HCT116 (cell line): ENCODE measurements around the gene STYK1. TPM values are rescaled to one million over a fixed set of nuclear protein-coding genes. Genes with fewer than 3 reads are reported as not detected.

Experiments used
- ATAC-seq: fragments of 200-7000 bp; cut with Tn5 transposase; 2 replicates; pipeline ENCODE4 v1.9.1; 2020; ENCODE audit warnings: mild to moderate bottlenecking, moderate library complexity
- BruUV-seq: library from RNA; stranded (reverse); fragments of 400-500 nt; replicated peaks from 2 replicates; lab custom pipeline; 2021; lab: Mats Ljungman, UMichigan
- CTCF ChIA-PET: fragments of 300-600 bp; sonication (Branson Sonifier 250); formaldehyde crosslinking; loops from one replicate; lab custom pipeline; 2021; ENCODE audit warnings: antibody characterized with exemption; lab: Charles Lee
- POLR2A ChIA-PET: fragments of 300-600, 350-600 bp; sonication (Branson Sonifier 250); formaldehyde crosslinking; loops from one replicate; lab custom pipeline; 2021; ENCODE audit warnings: antibody characterized with exemption; lab: Charles Lee
- RAD21 ChIA-PET, 2 experiments: fragments of 300-600 bp; sonication (Branson Sonifier 250); formaldehyde crosslinking; loops; one replicate each; lab custom pipeline; 2023; ENCODE audit warnings: low total read pairs in 2 of 2; ENCODE audit not compliant: uncharacterized antibody in 2 of 2, unreplicated experiment in 2 of 2, low non-redundant PET in 1 of 2; lab: Charles Lee
- DNase-seq: peaks from one replicate; pipeline ENCODE4 v3.0.0-alpha.2; 2010; ENCODE audit warnings: low read depth, low spot score
- H2AFZ ChIP-seq: fragments of 200-600 bp; shearing (Covaris generic), sonication (generic); 2 replicates; pipeline ENCODE4 v1.6.1; 2017; ENCODE audit warnings: low read depth, mixed run types, mixed read lengths, antibody characterized with exemption, low read length; ENCODE audit not compliant: poor library complexity, severe bottlenecking
- H3K27ac ChIP-seq: 2 replicates; pipeline ENCODE4 v1.5.1; 2012; ENCODE audit warnings: low read depth, low read length
- H3K27me3 ChIP-seq: fragments of 200-600 bp; sonication (generic); 2 replicates; pipeline ENCODE4 v1.6.1; 2016; ENCODE audit warnings: mixed run types, low read length, mixed read lengths; ENCODE audit not compliant: insufficient read depth
- H3K36me3 ChIP-seq, 2 experiments: fragments of 200-500 bp in 1 of 2; fragments of 200-600 bp in 1 of 2; sonication (Bioruptor generic) in 1 of 2; sonication (generic) in 1 of 2; 2 replicates each; pipeline versions ENCODE4 v1.5.1 to v1.6.1; 2014 to 2016; ENCODE audit warnings: low read length in 2 of 2, inconsistent platforms in 1 of 2, mixed read lengths in 1 of 2, mixed run types in 1 of 2; ENCODE audit not compliant: insufficient read depth in 2 of 2, control insufficient read depth in 1 of 2
- H3K4me1 ChIP-seq, 2 experiments: fragments of 200-600 bp in 1 of 2; sonication (generic) in 1 of 2; 2 replicates each; pipeline versions ENCODE4 v1.5.1 to v1.6.1; 2012 to 2017; ENCODE audit warnings: low read length in 2 of 2, inconsistent platforms in 1 of 2, mild to moderate bottlenecking in 1 of 2, mixed read lengths in 1 of 2, mixed run types in 1 of 2, moderate library complexity in 1 of 2; ENCODE audit not compliant: insufficient read depth in 2 of 2, control insufficient read depth in 1 of 2
- H3K4me2 ChIP-seq: fragments of 200-600 bp; sonication (generic); 2 replicates; pipeline ENCODE4 v1.6.1; 2017; ENCODE audit warnings: mixed run types, low read length, mixed read lengths
- H3K4me3 ChIP-seq, 2 experiments: fragments of 200-600 bp in 1 of 2; sonication (generic) in 1 of 2; replicated peaks in 1 of 2; 2 replicates each; pipeline ENCODE4 v1.5.1; 2011 to 2016; ENCODE audit warnings: low read length in 2 of 2, control low read depth in 1 of 2, low read depth in 1 of 2, mild to moderate bottlenecking in 1 of 2, mixed read lengths in 1 of 2, mixed run types in 1 of 2
- H3K79me2 ChIP-seq: fragments of 200-600 bp; sonication (generic); 2 replicates; pipeline ENCODE4 v1.6.1; 2017; ENCODE audit warnings: mild to moderate bottlenecking, mixed run types, low read length, moderate library complexity, mixed read lengths; ENCODE audit not compliant: insufficient read depth
- H3K9ac ChIP-seq: fragments of 200-600 bp; sonication (generic); 2 replicates; pipeline ENCODE4 v1.6.1; 2016; ENCODE audit warnings: low read length, mixed read lengths
- H3K9me2 ChIP-seq: fragments of 200-600 bp; sonication (generic), shearing (Covaris generic); 2 replicates; pipeline ENCODE4 v1.6.1; 2017; ENCODE audit warnings: mixed run types, mild to moderate bottlenecking, moderate library complexity; ENCODE audit not compliant: insufficient read depth
- H3K9me3 ChIP-seq, 2 experiments: fragments of 200-500 bp in 1 of 2; fragments of 200-600 bp in 1 of 2; sonication (Bioruptor generic) in 1 of 2; sonication (generic) in 1 of 2; 2 replicates each; pipeline ENCODE4 v1.6.1; 2014 to 2017; ENCODE audit warnings: low read length in 2 of 2, mixed read lengths in 2 of 2, inconsistent platforms in 1 of 2, low read depth in 1 of 2, mild to moderate bottlenecking in 1 of 2, mixed run types in 1 of 2, moderate library complexity in 1 of 2; ENCODE audit not compliant: control insufficient read depth in 1 of 2, insufficient read depth in 1 of 2
- H4K20me1 ChIP-seq: fragments of 200-600 bp; sonication (generic), shearing (Covaris generic); 2 replicates; pipeline ENCODE4 v1.6.1; 2017; ENCODE audit warnings: mixed run types, mild to moderate bottlenecking, moderate library complexity; ENCODE audit not compliant: insufficient read depth
- ATF3 ChIP-seq: IDR thresholded peaks from 2 replicates; pipeline ENCODE4 v1.6.1; 2012
- CBX3 ChIP-seq: IDR thresholded peaks from 2 replicates; pipeline ENCODE4 v1.6.1; 2012; ENCODE audit warnings: low read depth
- CEBPB ChIP-seq: IDR thresholded peaks from 2 replicates; pipeline ENCODE4 v1.6.1; 2012; ENCODE audit warnings: low read depth
- EZH2 ChIP-seq: fragments of 200-600 bp; sonication (generic); IDR thresholded peaks from 2 replicates; pipeline ENCODE4 v1.6.1; 2017; ENCODE audit warnings: antibody characterized with exemption, mixed run types
- EZH2phosphoT487 ChIP-seq: fragments of 200-600 bp; IDR thresholded peaks from 2 replicates; pipeline ENCODE4 v1.6.1; 2018; ENCODE audit warnings: antibody characterized with exemption, borderline replicate concordance
- FOSL1 ChIP-seq: IDR thresholded peaks from 2 replicates; pipeline ENCODE4 v1.6.1; 2012; ENCODE audit warnings: low read depth
- RAD21 ChIP-seq: IDR thresholded peaks from 2 replicates; pipeline ENCODE4 v1.6.1; 2012; ENCODE audit warnings: low read depth, mild to moderate bottlenecking
- REST ChIP-seq: IDR thresholded peaks from 2 replicates; pipeline ENCODE4 v1.6.1; 2012; ENCODE audit warnings: low read depth
- SIN3A ChIP-seq: IDR thresholded peaks from 2 replicates; pipeline ENCODE4 v1.6.1; 2012; ENCODE audit warnings: low read depth
- SP1 ChIP-seq: IDR thresholded peaks from 2 replicates; pipeline ENCODE4 v1.6.1; 2012; ENCODE audit warnings: low read depth
- SRF ChIP-seq: IDR thresholded peaks from 2 replicates; pipeline ENCODE4 v1.6.1; 2012; ENCODE audit warnings: low read depth
- YY1 ChIP-seq: IDR thresholded peaks from 2 replicates; pipeline ENCODE4 v1.6.1; 2011; ENCODE audit warnings: low read length, low read depth, moderate library complexity, mild to moderate bottlenecking; ENCODE audit not compliant: insufficient replicate concordance; ENCODE audit errors: extremely low read depth
- ZFX ChIP-seq: fragments of 450-650 bp; IDR thresholded peaks from 2 replicates; pipeline ENCODE4 v1.6.1; 2017
- ZNF274 ChIP-seq: fragments of 200-500 bp; sonication (Bioruptor generic); IDR thresholded peaks from 2 replicates; pipeline ENCODE4 v1.6.1; 2014; ENCODE audit warnings: mild to moderate bottlenecking, low read depth, low read length, inconsistent platforms
- intact Hi-C: fragments of 100-400 bp; cut with micrococcal nuclease; formaldehyde crosslinking; loops from 2 replicates; pipeline ENCODE4 v1.10.0; 2022
- total RNA-seq: library from RNA; stranded (reverse); gene quantifications from one replicate; pipeline ENCODE4 v1.2.1, GENCODE V29; 2021; ENCODE audit not compliant: unreplicated experiment
- TF ChIP-seq, protein P1 (sequence below): IDR thresholded peaks from 2 replicates; pipeline ENCODE4 v1.6.1; 2012

The STYK1 gene
- total RNA-seq, 1 experiment from 2014 or later, result 4.4 TPM

- H3K4me3 ChIP-seq, result no peak overlapping the region
- peaks cover 48 to 58% of the 10 kb centered on the region in 2 experiments for H3K36me3 ChIP-seq
- no TSS peak for BruUV-seq
- no peaks in the 10 kb centered on the region for H3K9me2 ChIP-seq
- no peaks in the 10 kb centered on the region for H3K9me3 ChIP-seq
- peaks cover 100% of the 10 kb centered on the region for H3K79me2 ChIP-seq
- peak overlapping the region; percentile 77; the same call in 1 of the 2 replicates for H3K4me2 ChIP-seq
- peaks cover 45 to 51% of the 10 kb centered on the region in 2 experiments for H3K4me1 ChIP-seq
- ChIA-PET RAD21 (no interaction called here), CTCF (no interaction called here), POLR2A (no interaction called here)
- TF ChIP-seq REST, result no peak
- TF ChIP-seq EZH2, result no peak
- TF ChIP-seq ATF3, result no peak
- no peak for TF ChIP-seq CEBPB
- no peak for TF ChIP-seq FOSL1
- TF ChIP-seq ZFX, result no peak
- no peak for TF ChIP-seq EZH2phosphoT487
- TF ChIP-seq SIN3A, result no peak
- TF ChIP-seq SRF, result no peak
- no peak for TF ChIP-seq CBX3
- no peak for TF ChIP-seq YY1
- TF ChIP-seq, protein P1, sequence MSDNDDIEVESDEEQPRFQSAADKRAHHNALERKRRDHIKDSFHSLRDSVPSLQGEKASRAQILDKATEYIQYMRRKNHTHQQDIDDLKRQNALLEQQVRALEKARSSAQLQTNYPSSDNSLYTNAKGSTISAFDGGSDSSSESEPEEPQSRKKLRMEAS, result no peak
- no peak for TF ChIP-seq RAD21
- TF ChIP-seq ZNF274, result no peak
- no peak for TF ChIP-seq SP1
- DNase-seq (no peak), ATAC-seq (no peak)
- no peak overlapping the region for H3K9ac ChIP-seq
- H2AFZ ChIP-seq, result no peak overlapping the region
- H4K20me1 ChIP-seq, result peaks cover 34% of the 10 kb centered on the region; the same call in 1 of the 2 replicates
- no peak overlapping the region; the same call in 1 of the 2 replicates for H3K27ac ChIP-seq
- intact Hi-C loops, result no loop called here
- no peaks in the 10 kb centered on the region for H3K27me3 ChIP-seq
Measured at GRCh38 chr12:10715491-10715890, 41.6 kb upstream of the STYK1 start.
